Upper lobe of left lung (tissue), 6 donors: ENCODE data around the gene ENDOV. TPM values are rescaled to one million over a fixed set of nuclear protein-coding genes. Genes with fewer than 3 reads are reported as not detected.

Experiments used
- ATAC-seq, 2 donors: fragments of 200-7000 bp; cut with Tn5 transposase; one replicate each; pipeline ENCODE4 v1.9.1; 2022; ENCODE audit warnings: mild to moderate bottlenecking in 2 of 2, moderate library complexity in 2 of 2; ENCODE audit not compliant: low FRiP score in 2 of 2
- DNase-seq, 2 donors: peaks; one replicate each; pipeline ENCODE4 v3.0.0-alpha.2; 2019 to 2020
- H3K27ac ChIP-seq, 4 donors: fragments of 200-600 bp; sonication (generic); one replicate each; pipeline ENCODE4 v1.5.1; 2016 to 2019
- H3K27me3 ChIP-seq, 4 donors: fragments of 200-600 bp; sonication (generic); one replicate each; pipeline ENCODE4 v1.5.1; 2017 to 2019
- H3K36me3 ChIP-seq, 4 donors: fragments of 200-600 bp; sonication (generic); one replicate each; pipeline ENCODE4 v1.5.1; 2016 to 2019
- H3K4me1 ChIP-seq, 4 donors: fragments of 200-600 bp; sonication (generic); one replicate each; pipeline ENCODE4 v1.5.1; 2018 to 2019
- H3K4me3 ChIP-seq, 4 donors: fragments of 200-600 bp; sonication (generic); one replicate each; pipeline ENCODE4 v1.5.1; 2017 to 2019; ENCODE audit warnings: mild to moderate bottlenecking in 2 of 4, moderate library complexity in 1 of 4
- H3K9me3 ChIP-seq, 4 donors: fragments of 200-600 bp; sonication (generic); one replicate each; pipeline ENCODE4 v1.5.1; 2018 to 2019
- CTCF ChIP-seq, 6 experiments: fragments of 450-650 bp in 4 of 6; fragments of 200-600 bp in 2 of 6; sonication (generic) in 2 of 6; IDR thresholded peaks; one replicate each; pipeline ENCODE4 v1.5.1; 2016 to 2019; ENCODE audit warnings: antibody characterized with exemption in 6 of 6
- EP300 ChIP-seq, 4 donors: sonication (generic); formaldehyde crosslinking; IDR thresholded peaks; one replicate each; pipeline ENCODE4 v1.5.1; 2017; ENCODE audit warnings: antibody characterized with exemption in 4 of 4, control low read depth in 2 of 4
- POLR2A ChIP-seq, 4 donors: fragments of 450-650 bp; IDR thresholded peaks; one replicate each; pipeline ENCODE4 v1.5.1; 2016 to 2017; ENCODE audit warnings: antibody characterized with exemption in 4 of 4, mild to moderate bottlenecking in 2 of 4
- POLR2AphosphoS5 ChIP-seq, 2 donors: sonication (generic); formaldehyde crosslinking; IDR thresholded peaks; one replicate each; pipeline ENCODE4 v1.5.1; 2017; ENCODE audit warnings: antibody characterized with exemption in 2 of 2
- WGBS, 2 donors: methylation state at CpG; one replicate each; pipeline ENCODE4 v1.1.5; 2017 to 2018; 5-methylcytosine and 5-hydroxymethylcytosine counted together
- total RNA-seq, 6 donors: library from RNA; depleted of rRNA in 4 of 6; stranded (reverse); fragments of >200 nt in 4 of 6; gene quantifications; one replicate each; pipeline versions ENCODE4 v1.1.0 to v1.2.1, GENCODE V29; 2016 to 2021
- donor health status: DM: no; HTN: no; CAD: no; lungs with moderate emphysema.
- donor health status: DM: no; HTN: yes; CAD: no; lungs with severe emphysema.

The ENDOV gene
- total RNA-seq, 6 donors from 2014 or later, result 16.7 to 93.2 (median 25.6) TPM

GRCh38 chr17:80432961-80433550 is 18.1 kb downstream of the ENDOV start:
- Histone ChIP-seq H3K9me3 (no peaks in the 10 kb centered on the region), H3K4me1 (no peaks in the 10 kb centered on the region), H3K27ac (no peak overlapping the region), H3K27me3 (no peaks in the 10 kb centered on the region), H3K36me3 (peaks cover 0 to 20% (median 11%) of the 10 kb centered on the region in 4 donors), H3K4me3 (no peak overlapping the region)
- DNase-seq (no peak), ATAC-seq (no peak)
- TF ChIP-seq POLR2A (IDR thresholded peaks at IDR 0.05), result no peak
- TF ChIP-seq CTCF (IDR thresholded peaks at IDR 0.05), result no peak
- no peak for TF ChIP-seq POLR2AphosphoS5 (IDR thresholded peaks at IDR 0.05)
- no peak for TF ChIP-seq EP300 (IDR thresholded peaks at IDR 0.05)
- 50 to 90% methylated on average over 1 to 6 of the region's 6 CpGs for WGBS, 2 donors

GRCh38 chr17:80433916-80434666 is 19.1 kb downstream of the ENDOV start:
- DNase-seq (no peak), ATAC-seq (no peak)
- no peak overlapping the region for H3K27ac ChIP-seq
- 83 to 86% methylated on average over 12 of the region's 12 CpGs for WGBS, 2 donors
- TF ChIP-seq EP300 (IDR thresholded peaks at IDR 0.05) (no peak), CTCF (IDR thresholded peaks at IDR 0.05) (no peak), POLR2AphosphoS5 (IDR thresholded peaks at IDR 0.05) (no peak), POLR2A (IDR thresholded peaks at IDR 0.05) (no peak)
- H3K27me3 ChIP-seq, result no peaks in the 10 kb centered on the region
- no peaks in the 10 kb centered on the region for H3K9me3 ChIP-seq
- H3K36me3 ChIP-seq, result peaks cover 0 to 14% (median 8%) of the 10 kb centered on the region in 4 donors
- H3K4me3 ChIP-seq, result no peak overlapping the region
- no peaks in the 10 kb centered on the region for H3K4me1 ChIP-seq

- no peak overlapping the region for H3K27ac ChIP-seq
- no peak overlapping the region for H3K4me3 ChIP-seq
- no peaks in the 10 kb centered on the region for H3K4me1 ChIP-seq
- ATAC-seq (peak in 1 of 2 donors; percentile 39), DNase-seq (no peak)
- no peaks in the 10 kb centered on the region for H3K27me3 ChIP-seq
- H3K36me3 ChIP-seq, result no peaks in the 10 kb centered on the region
- WGBS, 2 donors, result 59 to 61% methylated on average over 10 of the region's 10 CpGs
- H3K9me3 ChIP-seq, result no peaks in the 10 kb centered on the region
- TF ChIP-seq POLR2A (IDR thresholded peaks at IDR 0.05), result no peak
- TF ChIP-seq CTCF (IDR thresholded peaks at IDR 0.05), result no peak
- no peak for TF ChIP-seq POLR2AphosphoS5 (IDR thresholded peaks at IDR 0.05)
- no peak for TF ChIP-seq EP300 (IDR thresholded peaks at IDR 0.05)
Measured at GRCh38 chr17:80437532-80437931, 22.6 kb downstream of the ENDOV start.

GRCh38 chr17:80438806-80439205 is 23.8 kb downstream of the ENDOV start:
- no peak for ATAC-seq
- H3K27ac ChIP-seq, result no peak overlapping the region
- no peaks in the 10 kb centered on the region for H3K9me3 ChIP-seq
- no peak for TF ChIP-seq POLR2AphosphoS5 (IDR thresholded peaks at IDR 0.05)
- no peak for TF ChIP-seq CTCF (IDR thresholded peaks at IDR 0.05)
- H3K27me3 ChIP-seq, result no peaks in the 10 kb centered on the region
- H3K4me1 ChIP-seq, result no peaks in the 10 kb centered on the region
- H3K4me3 ChIP-seq, result no peak overlapping the region
- no peaks in the 10 kb centered on the region for H3K36me3 ChIP-seq
- 93 to 96% methylated on average over 3 to 4 of the region's 5 CpGs for WGBS, 2 donors
- DNase-seq, result no peak

- WGBS, 2 donors, result 79 to 81% methylated on average over 9 of the region's 9 CpGs
- no peaks in the 10 kb centered on the region for H3K9me3 ChIP-seq
- no peak for DNase-seq
Measured at GRCh38 chr17:80439499-80439898, 24.5 kb downstream of the ENDOV start.

More at GRCh38 chr17:80439499-80439898, 24.5 kb downstream of the ENDOV start:
- Histone ChIP-seq H3K36me3 (no peaks in the 10 kb centered on the region), H3K4me3 (no peak overlapping the region), H3K4me1 (no peaks in the 10 kb centered on the region), H3K27ac (no peak overlapping the region), H3K27me3 (no peaks in the 10 kb centered on the region)
- ATAC-seq, result no peak
- TF ChIP-seq CTCF (IDR thresholded peaks at IDR 0.05) (no peak), EP300 (IDR thresholded peaks at IDR 0.05) (no peak), POLR2A (IDR thresholded peaks at IDR 0.05) (no peak), POLR2AphosphoS5 (IDR thresholded peaks at IDR 0.05) (no peak)
